Measurements from ENCODE around the gene AP1G1.

- TF ChIP-seq, protein P1, sequence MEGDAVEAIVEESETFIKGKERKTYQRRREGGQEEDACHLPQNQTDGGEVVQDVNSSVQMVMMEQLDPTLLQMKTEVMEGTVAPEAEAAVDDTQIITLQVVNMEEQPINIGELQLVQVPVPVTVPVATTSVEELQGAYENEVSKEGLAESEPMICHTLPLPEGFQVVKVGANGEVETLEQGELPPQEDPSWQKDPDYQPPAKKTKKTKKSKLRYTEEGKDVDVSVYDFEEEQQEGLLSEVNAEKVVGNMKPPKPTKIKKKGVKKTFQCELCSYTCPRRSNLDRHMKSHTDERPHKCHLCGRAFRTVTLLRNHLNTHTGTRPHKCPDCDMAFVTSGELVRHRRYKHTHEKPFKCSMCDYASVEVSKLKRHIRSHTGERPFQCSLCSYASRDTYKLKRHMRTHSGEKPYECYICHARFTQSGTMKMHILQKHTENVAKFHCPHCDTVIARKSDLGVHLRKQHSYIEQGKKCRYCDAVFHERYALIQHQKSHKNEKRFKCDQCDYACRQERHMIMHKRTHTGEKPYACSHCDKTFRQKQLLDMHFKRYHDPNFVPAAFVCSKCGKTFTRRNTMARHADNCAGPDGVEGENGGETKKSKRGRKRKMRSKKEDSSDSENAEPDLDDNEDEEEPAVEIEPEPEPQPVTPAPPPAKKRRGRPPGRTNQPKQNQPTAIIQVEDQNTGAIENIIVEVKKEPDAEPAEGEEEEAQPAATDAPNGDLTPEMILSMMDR (IDR thresholded peaks at IDR 0.05), result no peak
- TF ChIP-seq TAF1 (IDR thresholded peaks at IDR 0.05; ENCODE audit: borderline replicate concordance, low read depth, low read length) (no peak), USF2 (IDR thresholded peaks at IDR 0.05; ENCODE audit: borderline replicate concordance, low read depth, low read length) (no peak), EZH2phosphoT487 (IDR thresholded peaks at IDR 0.05; ENCODE audit: borderline replicate concordance, low read depth) (no peak), SIN3A (IDR thresholded peaks at IDR 0.05; ENCODE audit: borderline replicate concordance, low read depth, low read length) (no peak), FOSL2 (IDR thresholded peaks at IDR 0.05; ENCODE audit: borderline replicate concordance, low read depth) (no peak), RXRA (IDR thresholded peaks at IDR 0.05; ENCODE audit: borderline replicate concordance, low read depth) (no peak)
- TF ChIP-seq, protein P2, sequence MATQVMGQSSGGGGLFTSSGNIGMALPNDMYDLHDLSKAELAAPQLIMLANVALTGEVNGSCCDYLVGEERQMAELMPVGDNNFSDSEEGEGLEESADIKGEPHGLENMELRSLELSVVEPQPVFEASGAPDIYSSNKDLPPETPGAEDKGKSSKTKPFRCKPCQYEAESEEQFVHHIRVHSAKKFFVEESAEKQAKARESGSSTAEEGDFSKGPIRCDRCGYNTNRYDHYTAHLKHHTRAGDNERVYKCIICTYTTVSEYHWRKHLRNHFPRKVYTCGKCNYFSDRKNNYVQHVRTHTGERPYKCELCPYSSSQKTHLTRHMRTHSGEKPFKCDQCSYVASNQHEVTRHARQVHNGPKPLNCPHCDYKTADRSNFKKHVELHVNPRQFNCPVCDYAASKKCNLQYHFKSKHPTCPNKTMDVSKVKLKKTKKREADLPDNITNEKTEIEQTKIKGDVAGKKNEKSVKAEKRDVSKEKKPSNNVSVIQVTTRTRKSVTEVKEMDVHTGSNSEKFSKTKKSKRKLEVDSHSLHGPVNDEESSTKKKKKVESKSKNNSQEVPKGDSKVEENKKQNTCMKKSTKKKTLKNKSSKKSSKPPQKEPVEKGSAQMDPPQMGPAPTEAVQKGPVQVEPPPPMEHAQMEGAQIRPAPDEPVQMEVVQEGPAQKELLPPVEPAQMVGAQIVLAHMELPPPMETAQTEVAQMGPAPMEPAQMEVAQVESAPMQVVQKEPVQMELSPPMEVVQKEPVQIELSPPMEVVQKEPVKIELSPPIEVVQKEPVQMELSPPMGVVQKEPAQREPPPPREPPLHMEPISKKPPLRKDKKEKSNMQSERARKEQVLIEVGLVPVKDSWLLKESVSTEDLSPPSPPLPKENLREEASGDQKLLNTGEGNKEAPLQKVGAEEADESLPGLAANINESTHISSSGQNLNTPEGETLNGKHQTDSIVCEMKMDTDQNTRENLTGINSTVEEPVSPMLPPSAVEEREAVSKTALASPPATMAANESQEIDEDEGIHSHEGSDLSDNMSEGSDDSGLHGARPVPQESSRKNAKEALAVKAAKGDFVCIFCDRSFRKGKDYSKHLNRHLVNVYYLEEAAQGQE (IDR thresholded peaks at IDR 0.05; ENCODE audit: low read depth, low read length), result no peak
Measured at GRCh38 chr16:71792176-71792575, 16.5 kb downstream of the AP1G1 start.

Data from SK-N-SH (cell line).